H1 (cell line): ENCODE data around the gene PNPLA1. TPM values are rescaled to one million over a fixed set of nuclear protein-coding genes. Genes with fewer than 3 reads are reported as not detected.

Experiments used
- TCF12 ChIP-seq: IDR thresholded peaks from 2 replicates; pipeline ENCODE4 v1.6.1; 2011; ENCODE audit warnings: low read depth, mild to moderate bottlenecking, low read length
- polyA plus RNA-seq, 7 experiments: library from polyadenylated mRNA; depleted of rRNA in 3 of 7; stranded (reverse) in 5 of 7; unstranded in 2 of 7; fragments of >200 nt in 5 of 7; fragments of 200-250 nt in 2 of 7; gene quantifications; 1 replicate in 5 of 7; 2 replicates in 1 of 7; 4 replicates in 1 of 7; pipeline versions ENCODE4 v1.2.1 to v1.2.3, GENCODE V29; 2011 to 2013; ENCODE audit warnings: missing spikeins in 2 of 7, mixed read lengths in 2 of 7
- total RNA-seq: library from RNA; stranded (reverse); fragmentation: NEBNext Ultra II Directional; extraction: Animal tissue kit (Norgen Biotek cat#: 25700); gene quantifications from 2 replicates; pipeline ENCODE4 v1.2.1, GENCODE V29; 2021

The PNPLA1 gene
- total and polyA plus RNA-seq, 2 of the 8 experiments (the other 6 are each of a cell fraction or from before 2014, with no cell fraction given) = not detected

GRCh38 chr6:36289281-36289878 lies 19.5 kb downstream of the PNPLA1 start (continued):
- no peak for TF ChIP-seq TCF12
